ENCODE measurements around the gene SLC2A9. TPM values are rescaled to one million over a fixed set of nuclear protein-coding genes. Genes with fewer than 3 reads are reported as not detected.
"Not testable (repeated sequence)": the region's sequence is repeated elsewhere in the genome, so short reads cannot be mapped to it uniquely, and the experiment has no call there.

SLC2A9 gene
- polyA plus RNA-seq, 1 donor from 2014 or later: not detected

- Histone ChIP-seq H2AFZ (ENCODE audit: low read depth, low read length) (no peak overlapping the region), H3F3A (ENCODE audit: insufficient read depth, low read length, poor library complexity, severe bottlenecking) (no peaks in the 10 kb centered on the region), H3K79me2 (replicated peaks; ENCODE audit: insufficient read depth, low read length) (no peaks in the 10 kb centered on the region), H4K20me1 (ENCODE audit: insufficient read depth) (no peaks in the 10 kb centered on the region), H3K4me3 (ENCODE audit: low read length) (no peak overlapping the region), H3K9me3 (ENCODE audit: low read length) (peaks cover 3% of the 10 kb centered on the region), H3K9me2 (ENCODE audit: insufficient read depth, low read length) (no peaks in the 10 kb centered on the region), H3K9ac (ENCODE audit: low read length) (no peak overlapping the region), H3K27ac (ENCODE audit: low read length) (no peak overlapping the region), H3K36me3 (ENCODE audit: insufficient read depth, low read length) (no peaks in the 10 kb centered on the region), H3K4me2 (ENCODE audit: low read length) (no peak overlapping the region), H3K27me3 (ENCODE audit: insufficient read depth, low read depth, low read length) (no peaks in the 10 kb centered on the region)
- TF ChIP-seq CTCF (IDR thresholded peaks at IDR 0.05; ENCODE audit: poor library complexity, severe bottlenecking): no peak
- TF ChIP-seq EZH2 (IDR thresholded peaks at IDR 0.05; ENCODE audit: borderline replicate concordance, insufficient read depth, low read length, poor library complexity, severe bottlenecking): no peak
- no peak for TF ChIP-seq RAD21 (conservative IDR thresholded peaks at IDR 0.05)
- TF ChIP-seq SMC3 (conservative IDR thresholded peaks at IDR 0.05; ENCODE audit: poor library complexity): no peak
- TF ChIP-seq REST (IDR thresholded peaks at IDR 0.05; ENCODE audit: borderline replicate concordance): no peak
- no peak for TF ChIP-seq TAF1 (IDR thresholded peaks at IDR 0.05; ENCODE audit: low read depth)
- no peak for TF ChIP-seq POLR2AphosphoS5 (IDR thresholded peaks at IDR 0.05)
Observed at GRCh38 chr4:9984621-9985020, 36.7 kb downstream of the SLC2A9 start.

- Histone ChIP-seq H3K9me2 (ENCODE audit: insufficient read depth, low read length) (no peaks in the 10 kb centered on the region), H4K20me1 (ENCODE audit: insufficient read depth) (no peaks in the 10 kb centered on the region), H3K79me2 (replicated peaks; ENCODE audit: insufficient read depth, low read length) (no peaks in the 10 kb centered on the region), H3K9ac (ENCODE audit: low read length) (no peak overlapping the region), H3K9me3 (ENCODE audit: low read length) (peaks cover 3% of the 10 kb centered on the region), H3K4me3 (ENCODE audit: low read length) (no peak overlapping the region), H3K4me2 (ENCODE audit: low read length) (no peak overlapping the region), H3K27me3 (ENCODE audit: insufficient read depth, low read depth, low read length) (no peaks in the 10 kb centered on the region), H3K36me3 (ENCODE audit: insufficient read depth, low read length) (no peaks in the 10 kb centered on the region), H2AFZ (ENCODE audit: low read depth, low read length) (no peak overlapping the region), H3K27ac (ENCODE audit: low read length) (no peak overlapping the region), H3F3A (ENCODE audit: insufficient read depth, low read length, poor library complexity, severe bottlenecking) (no peaks in the 10 kb centered on the region)
- TF ChIP-seq REST (IDR thresholded peaks at IDR 0.05; ENCODE audit: borderline replicate concordance): no peak
- no peak for TF ChIP-seq POLR2AphosphoS5 (IDR thresholded peaks at IDR 0.05)
- no peak for TF ChIP-seq RAD21 (conservative IDR thresholded peaks at IDR 0.05)
- no peak for TF ChIP-seq EZH2 (IDR thresholded peaks at IDR 0.05; ENCODE audit: borderline replicate concordance, insufficient read depth, low read length, poor library complexity, severe bottlenecking)
- no peak for TF ChIP-seq CTCF (IDR thresholded peaks at IDR 0.05; ENCODE audit: poor library complexity, severe bottlenecking)
- no peak for TF ChIP-seq TAF1 (IDR thresholded peaks at IDR 0.05; ENCODE audit: low read depth)
- TF ChIP-seq MXI1 (conservative IDR thresholded peaks at IDR 0.05; ENCODE audit: poor library complexity, severe bottlenecking): no peak
- no peak for TF ChIP-seq EP300 (conservative IDR thresholded peaks at IDR 0.05; ENCODE audit: poor library complexity, severe bottlenecking)
- no peak for TF ChIP-seq SMC3 (conservative IDR thresholded peaks at IDR 0.05; ENCODE audit: poor library complexity)
Observed at GRCh38 chr4:9983211-9983610, 38.1 kb downstream of the SLC2A9 start.

- not testable (repeated sequence) for H2AFZ ChIP-seq (ENCODE audit: low read depth, low read length); H3F3A ChIP-seq (ENCODE audit: insufficient read depth, low read length, poor library complexity, severe bottlenecking); H3K36me3 ChIP-seq (ENCODE audit: insufficient read depth, low read length); H3K27me3 ChIP-seq (ENCODE audit: insufficient read depth, low read depth, low read length); H3K79me2 ChIP-seq (replicated peaks; ENCODE audit: insufficient read depth, low read length); H3K27ac ChIP-seq (ENCODE audit: low read length); H3K4me2 ChIP-seq (ENCODE audit: low read length); H3K9ac ChIP-seq (ENCODE audit: low read length); H3K9me3 ChIP-seq (ENCODE audit: low read length); H3K4me3 ChIP-seq (ENCODE audit: low read length); H4K20me1 ChIP-seq (ENCODE audit: insufficient read depth); H3K9me2 ChIP-seq (ENCODE audit: insufficient read depth, low read length)
Observed at GRCh38 chr4:9981899-9982298, 39.4 kb downstream of the SLC2A9 start.
